Progenitor cell of endocrine pancreas (in vitro differentiated cells): ENCODE data around the gene PLPP7. TPM values are rescaled to one million over a fixed set of nuclear protein-coding genes. Genes with fewer than 3 reads are reported as not detected.

ENCODE experiments used
- DNase-seq: peaks from one replicate; pipeline ENCODE4 v3.0.0; 2021; ENCODE audit warnings: low spot score; ENCODE audit not compliant: unreplicated experiment
- H3K27ac Mint-ChIP-seq: 2 replicates; pipeline ENCODE4 v1.8.0; 2021; ENCODE audit warnings: mild to moderate bottlenecking, moderate library complexity, mixed read lengths
- H3K27me3 Mint-ChIP-seq: 2 replicates; pipeline ENCODE4 v1.8.0; 2021; ENCODE audit warnings: mixed read lengths
- H3K36me3 Mint-ChIP-seq: 2 replicates; pipeline ENCODE4 v1.8.0; 2022; ENCODE audit warnings: mixed read lengths; ENCODE audit not compliant: insufficient read depth
- H3K4me1 Mint-ChIP-seq: 2 replicates; pipeline ENCODE4 v1.8.0; 2021; ENCODE audit warnings: low read depth, mixed read lengths
- H3K4me3 Mint-ChIP-seq: 2 replicates; pipeline ENCODE4 v1.8.0; 2021; ENCODE audit warnings: low read depth, mild to moderate bottlenecking, moderate library complexity, mixed read lengths
- H3K9me3 Mint-ChIP-seq: 2 replicates; pipeline ENCODE4 v1.8.0; 2021; ENCODE audit warnings: low read depth, mixed read lengths
- total RNA-seq: library from RNA; stranded (reverse); gene quantifications from 2 replicates; pipeline ENCODE4 v1.2.1, GENCODE V29; 2021
- TF ChIP-seq, protein P1 (sequence below): fragments of 200-600 bp; sonication (generic); IDR thresholded peaks from one replicate; pipeline ENCODE4 v1.5.0; 2021; ENCODE audit warnings: antibody characterized with exemption, mild to moderate bottlenecking; ENCODE audit not compliant: unreplicated experiment

Gene PLPP7
- total RNA-seq, 1 donor from 2014 or later = 3.6 TPM

DNA sequence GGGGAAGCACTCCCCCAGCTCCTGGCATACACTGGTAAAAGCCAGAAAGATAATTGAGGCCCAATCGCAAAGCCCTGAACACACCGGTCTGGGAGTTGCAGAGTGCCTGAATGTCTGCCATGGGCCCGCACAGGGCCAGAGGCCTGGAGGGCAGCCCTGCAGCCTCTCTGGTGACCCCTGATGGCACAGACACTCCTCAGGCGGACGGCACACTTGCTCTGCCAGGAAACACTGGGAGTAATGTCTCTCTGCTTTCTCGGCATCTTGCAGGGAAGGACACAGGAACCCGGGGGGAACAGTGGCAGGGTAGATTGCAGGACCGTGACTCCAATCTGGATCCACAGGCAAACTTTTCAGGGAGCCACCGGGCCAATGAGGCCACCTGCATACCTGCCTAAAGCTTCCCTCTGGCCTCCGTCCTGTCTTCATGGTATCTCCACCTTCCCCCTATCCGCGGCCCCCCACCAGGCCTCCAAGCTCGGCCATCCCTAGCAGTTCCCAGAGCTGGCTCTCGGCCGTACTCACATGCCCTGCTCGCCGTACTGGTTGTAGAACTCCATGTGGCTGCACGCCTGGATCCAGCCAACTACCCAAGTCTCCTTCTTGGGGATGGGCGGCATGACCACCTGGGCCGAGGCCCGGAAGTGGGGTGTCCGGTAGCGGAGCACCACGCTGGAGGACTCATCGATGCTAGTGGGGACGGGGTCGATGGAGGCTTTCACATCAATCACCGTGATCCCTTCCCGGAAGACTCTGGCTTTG, 14.0 kb upstream of the PLPP7 start:
- TF ChIP-seq, protein P1, sequence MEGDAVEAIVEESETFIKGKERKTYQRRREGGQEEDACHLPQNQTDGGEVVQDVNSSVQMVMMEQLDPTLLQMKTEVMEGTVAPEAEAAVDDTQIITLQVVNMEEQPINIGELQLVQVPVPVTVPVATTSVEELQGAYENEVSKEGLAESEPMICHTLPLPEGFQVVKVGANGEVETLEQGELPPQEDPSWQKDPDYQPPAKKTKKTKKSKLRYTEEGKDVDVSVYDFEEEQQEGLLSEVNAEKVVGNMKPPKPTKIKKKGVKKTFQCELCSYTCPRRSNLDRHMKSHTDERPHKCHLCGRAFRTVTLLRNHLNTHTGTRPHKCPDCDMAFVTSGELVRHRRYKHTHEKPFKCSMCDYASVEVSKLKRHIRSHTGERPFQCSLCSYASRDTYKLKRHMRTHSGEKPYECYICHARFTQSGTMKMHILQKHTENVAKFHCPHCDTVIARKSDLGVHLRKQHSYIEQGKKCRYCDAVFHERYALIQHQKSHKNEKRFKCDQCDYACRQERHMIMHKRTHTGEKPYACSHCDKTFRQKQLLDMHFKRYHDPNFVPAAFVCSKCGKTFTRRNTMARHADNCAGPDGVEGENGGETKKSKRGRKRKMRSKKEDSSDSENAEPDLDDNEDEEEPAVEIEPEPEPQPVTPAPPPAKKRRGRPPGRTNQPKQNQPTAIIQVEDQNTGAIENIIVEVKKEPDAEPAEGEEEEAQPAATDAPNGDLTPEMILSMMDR = peak; percentile 15
- DNase-seq = no peak
- Mint-ChIP-seq H3K9me3 (no peaks in the 10 kb centered on the region), H3K4me3 (peak overlapping the region; percentile 52), H3K4me1 (peaks cover 3% of the 10 kb centered on the region), H3K27ac (no peak overlapping the region), H3K36me3 (no peaks in the 10 kb centered on the region), H3K27me3 (peaks cover 31% of the 10 kb centered on the region)

DNA sequence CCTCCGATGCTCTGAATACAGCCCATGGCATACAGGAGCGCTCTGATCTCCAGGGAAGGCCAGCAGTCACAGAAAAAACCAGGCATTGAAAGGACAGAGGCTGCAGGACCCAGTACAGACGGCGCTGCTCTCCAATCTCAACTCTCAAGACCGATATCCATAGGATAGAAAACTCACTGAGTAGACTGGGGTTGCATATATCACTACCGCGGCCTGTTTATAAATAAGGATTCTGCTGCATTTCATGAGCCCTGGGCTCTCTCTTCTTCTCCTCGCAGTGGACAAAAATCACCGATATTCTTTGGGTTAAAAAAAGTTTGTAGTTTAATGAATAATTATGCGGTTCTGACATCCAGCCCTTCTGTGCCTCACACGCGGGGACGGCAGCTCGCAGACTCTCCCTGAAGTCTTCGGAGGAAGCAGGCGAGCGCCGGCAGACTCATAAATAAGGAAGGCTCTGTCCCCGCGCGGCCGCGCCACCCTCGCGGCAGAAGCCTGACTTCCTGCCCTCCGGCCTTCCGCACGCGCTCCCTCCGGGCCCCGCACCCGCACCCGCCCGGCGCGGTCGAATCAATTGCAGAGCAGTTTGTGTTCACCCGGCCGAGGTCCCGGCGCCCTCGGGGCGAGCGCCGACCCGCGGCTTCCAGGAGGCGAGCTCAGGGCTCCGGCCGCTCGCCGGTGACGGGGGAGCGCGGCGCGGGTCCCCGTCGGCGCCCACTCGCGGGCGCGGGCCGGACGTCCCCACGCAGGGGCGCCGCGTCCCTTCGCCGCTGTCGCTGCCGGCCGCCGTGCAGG, 13.2 kb upstream of the PLPP7 start, which contains the start of gene FAM78A:
FAM78A (minus strand) TSS at position 417 of the 795 bp plus-strand sequence; CDS start at position 86, 331 bp downstream.
- no peak within 1 kb of the TSS for H3K27ac Mint-ChIP-seq
- H3K4me1 Mint-ChIP-seq = peaks cover 3% of the 10 kb centered on the region
- no peak for DNase-seq
- H3K4me3 Mint-ChIP-seq = peak within 1 kb of the TSS; percentile 52
- TF ChIP-seq, protein P1 = no peak
- no peaks in the 10 kb centered on the region for H3K36me3 Mint-ChIP-seq
- H3K9me3 Mint-ChIP-seq = no peaks in the 10 kb centered on the region
- H3K27me3 Mint-ChIP-seq = peaks cover 39% of the 10 kb centered on the region

DNA sequence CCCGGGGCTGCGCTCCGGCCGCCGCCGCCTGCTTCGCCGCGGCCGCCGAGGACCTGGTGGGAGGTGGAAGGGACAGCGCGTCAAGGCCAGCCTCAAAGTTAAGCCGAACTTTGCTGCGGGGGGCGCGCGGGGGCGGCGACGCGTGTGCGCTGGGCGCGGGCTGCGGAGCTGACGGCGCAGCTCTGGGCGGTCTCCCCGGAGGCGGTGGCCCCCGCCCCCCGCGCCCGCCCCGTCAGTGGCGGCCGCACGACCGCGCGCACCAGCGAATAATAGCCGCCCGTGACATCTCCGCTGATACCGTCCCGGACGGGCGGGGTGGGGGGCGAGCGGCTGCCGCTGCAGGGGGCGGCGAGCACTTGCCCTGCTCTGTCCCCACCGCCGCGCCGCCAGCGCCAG, 12.6 kb upstream of the PLPP7 start:
- DNase-seq = no peak
- Mint-ChIP-seq H3K9me3 (no peaks in the 10 kb centered on the region), H3K27me3 (peaks cover 44% of the 10 kb centered on the region), H3K4me3 (no peak overlapping the region), H3K27ac (no peak overlapping the region), H3K36me3 (no peaks in the 10 kb centered on the region), H3K4me1 (peaks cover 3% of the 10 kb centered on the region)
- TF ChIP-seq, protein P1 = no peak

DNA sequence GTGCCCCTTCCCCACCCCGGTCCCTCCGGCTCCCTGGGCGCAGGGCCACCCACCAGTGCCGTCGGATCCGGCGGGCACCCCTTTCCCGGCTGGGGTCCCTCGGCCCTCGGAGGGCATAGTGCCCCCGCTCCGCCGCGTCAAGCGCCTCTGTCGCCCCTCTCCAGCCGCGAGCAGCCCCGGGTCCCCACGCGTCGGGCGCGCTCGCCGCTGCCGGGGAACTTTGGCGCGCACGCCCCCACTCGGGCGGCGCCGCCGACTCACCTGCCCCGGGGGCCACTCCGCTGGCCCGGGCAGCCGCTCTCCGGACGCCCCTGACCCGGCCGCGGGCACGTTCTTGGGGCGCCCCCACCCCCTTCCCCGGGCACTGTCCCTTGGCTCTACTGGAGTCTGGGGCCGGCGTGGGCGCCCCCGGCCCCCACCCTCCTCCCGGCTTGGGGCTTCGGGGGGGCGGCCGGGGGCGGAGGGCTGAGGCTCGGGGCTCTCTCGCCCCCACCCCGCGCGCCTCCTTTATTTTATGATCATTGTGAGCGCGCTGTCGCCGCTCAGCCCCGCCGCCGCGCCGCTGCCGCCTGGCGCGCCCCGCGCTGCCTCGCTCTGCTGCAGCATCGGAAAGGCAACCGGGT, 12.1 kb upstream of the PLPP7 start:
- DNase-seq = no peak
- Mint-ChIP-seq H3K9me3 (no peaks in the 10 kb centered on the region), H3K27me3 (peaks cover 49% of the 10 kb centered on the region)

More for the DNA sequence above, 12.1 kb upstream of the PLPP7 start:
- H3K36me3 Mint-ChIP-seq = no peaks in the 10 kb centered on the region
- H3K4me1 Mint-ChIP-seq = peaks cover 5% of the 10 kb centered on the region
- H3K4me3 Mint-ChIP-seq = no peak overlapping the region
- H3K27ac Mint-ChIP-seq = no peak overlapping the region
- TF ChIP-seq, protein P1 = no peak
